Ovary (tissue), 3 donors: ENCODE measurements around the gene MX2.

Experiments used
- CTCF ChIP-seq, 3 donors: fragments of 450-650 bp in 2 of 3; fragments of 200-600 bp in 1 of 3; IDR thresholded peaks; one replicate each; pipeline versions ENCODE4 v1.5.1 to v1.8.0; 2016 to 2022; ENCODE audit warnings: antibody characterized with exemption in 3 of 3, mild to moderate bottlenecking in 1 of 3
- EP300 ChIP-seq: sonication (generic); formaldehyde crosslinking; IDR thresholded peaks from one replicate; pipeline ENCODE4 v1.6.1; 2017; ENCODE audit warnings: antibody characterized with exemption
- donor health status: DM: no; HTN: no; CAD: no.

- TF ChIP-seq CTCF (IDR thresholded peaks at IDR 0.05) (no peak), EP300 (no peak)
Measured at GRCh38 chr21:41445465-41445862, 83.6 kb downstream of the MX2 start.
